ENCODE results near the gene SEMA4C.

Gene SEMA4C

GRCh38 chr2:96881349-96882195 lies 11.7 kb upstream of the SEMA4C start:
- DNase-seq: no peak

GRCh38 chr2:96880891-96881273 lies 11.0 kb upstream of the SEMA4C start:
- DNase-seq: no peak

GRCh38 chr2:96879545-96880040 lies 9.7 kb upstream of the SEMA4C start:
- DNase-seq: no peak

GRCh38 chr2:96878796-96879544 lies 9.1 kb upstream of the SEMA4C start:
- no peak for DNase-seq

- DNase-seq: no peak
Observed at GRCh38 chr2:96878171-96878570, 8.3 kb upstream of the SEMA4C start.

- DNase-seq: no peak
Observed at GRCh38 chr2:96877631-96878092, 7.8 kb upstream of the SEMA4C start.

GRCh38 chr2:96877042-96877451 lies 7.2 kb upstream of the SEMA4C start:
- no peak for DNase-seq

- DNase-seq: no peak
Observed at GRCh38 chr2:96876269-96877041, 6.6 kb upstream of the SEMA4C start.

GRCh38 chr2:96875498-96876268 lies 5.8 kb upstream of the SEMA4C start:
- no peak for DNase-seq

- no peak for DNase-seq
Observed at GRCh38 chr2:96874198-96874831, 4.4 kb upstream of the SEMA4C start.

- no peak for DNase-seq
Observed at GRCh38 chr2:96873651-96874096, 3.8 kb upstream of the SEMA4C start.

GRCh38 chr2:96872591-96873349 lies 2.9 kb upstream of the SEMA4C start:
- no peak for DNase-seq

GRCh38 chr2:96870626-96871255 lies 861 bp upstream of the SEMA4C start:
- DNase-seq: peak; percentile 50

GRCh38 chr2:96869281-96869821 lies 529 bp downstream of the SEMA4C start:
- DNase-seq: no peak

- DNase-seq: peak; percentile 48
Observed at GRCh38 chr2:96868555-96869280, 1.2 kb downstream of the SEMA4C start.

GRCh38 chr2:96867756-96868554 lies 1.9 kb downstream of the SEMA4C start:
- DNase-seq: no peak

GRCh38 chr2:96866986-96867755 lies 2.7 kb downstream of the SEMA4C start:
- no peak for DNase-seq

- DNase-seq: no peak
Observed at GRCh38 chr2:96866586-96866985, 3.3 kb downstream of the SEMA4C start.

Data from effector CD4-positive, alpha-beta T cell (primary cell).